Parietal lobe (tissue), 2 donors: ENCODE results near the gene CRYL1. TPM values are rescaled to one million over a fixed set of nuclear protein-coding genes. Genes with fewer than 3 reads are reported as not detected.

Experiments
- small RNA-seq: library from RNA; depleted of rRNA; stranded (forward); fragments of <200 nt; gene quantifications from one replicate; pipeline ENCODE3, GENCODE V24; 2014; ENCODE audit warnings: low replicate concordance
- total RNA-seq: library from RNA; depleted of rRNA; stranded (reverse); fragments of >200 nt; gene quantifications from one replicate; pipeline ENCODE4 v1.2.3, GENCODE V29; 2014

The CRYL1 gene, protein sequence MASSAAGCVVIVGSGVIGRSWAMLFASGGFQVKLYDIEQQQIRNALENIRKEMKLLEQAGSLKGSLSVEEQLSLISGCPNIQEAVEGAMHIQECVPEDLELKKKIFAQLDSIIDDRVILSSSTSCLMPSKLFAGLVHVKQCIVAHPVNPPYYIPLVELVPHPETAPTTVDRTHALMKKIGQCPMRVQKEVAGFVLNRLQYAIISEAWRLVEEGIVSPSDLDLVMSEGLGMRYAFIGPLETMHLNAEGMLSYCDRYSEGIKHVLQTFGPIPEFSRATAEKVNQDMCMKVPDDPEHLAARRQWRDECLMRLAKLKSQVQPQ
- total RNA-seq = 18.5 TPM

DNA sequence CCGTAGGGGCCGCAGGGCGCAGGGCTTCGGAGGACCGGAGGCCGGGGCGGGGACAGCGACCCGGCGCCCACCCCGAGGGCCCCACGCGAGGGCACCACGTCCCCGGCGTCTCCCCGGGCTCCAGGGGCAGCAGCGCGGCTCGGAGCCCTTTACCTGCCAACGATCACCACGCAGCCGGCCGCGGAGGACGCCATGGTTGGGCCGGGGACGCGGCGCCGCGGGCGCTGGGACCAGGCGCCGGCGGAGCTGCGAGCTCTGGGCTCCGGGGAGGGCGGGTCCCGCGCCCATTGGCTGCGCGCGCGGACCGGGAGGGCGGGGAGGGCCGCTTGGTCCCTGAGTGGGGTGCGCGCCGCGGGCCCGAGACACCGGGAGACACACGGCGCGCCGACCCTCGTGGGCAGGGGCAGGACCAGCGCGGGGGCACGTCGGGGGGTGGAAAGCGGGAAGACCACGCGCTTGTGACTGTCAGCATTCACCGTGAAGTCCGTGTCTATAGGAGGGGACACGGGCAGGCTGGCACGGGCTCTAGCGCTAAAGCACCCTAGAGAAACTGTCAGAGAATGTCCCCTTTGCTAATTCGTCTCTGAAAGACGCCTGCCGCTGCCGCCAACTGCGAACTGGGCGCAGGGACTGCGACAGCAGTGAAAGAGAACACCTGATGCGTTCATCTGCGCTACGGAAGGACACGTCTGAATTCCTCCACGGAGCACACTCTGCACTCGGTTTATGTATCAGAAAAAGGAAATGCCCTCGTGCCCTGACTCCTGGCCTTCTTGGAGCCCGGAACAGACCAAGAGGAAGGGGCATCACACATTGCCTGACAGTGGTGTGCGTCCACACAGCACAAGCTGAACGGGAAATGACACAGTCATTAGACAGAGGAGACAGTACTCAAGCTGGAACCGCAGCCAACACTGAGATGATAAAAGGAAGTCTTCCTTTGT lies at the start of gene CRYL1:
CRYL1 (minus strand) TSS at position 257 of the 944 bp plus-strand sequence; CDS start at position 194, 63 bp downstream.

DNA sequence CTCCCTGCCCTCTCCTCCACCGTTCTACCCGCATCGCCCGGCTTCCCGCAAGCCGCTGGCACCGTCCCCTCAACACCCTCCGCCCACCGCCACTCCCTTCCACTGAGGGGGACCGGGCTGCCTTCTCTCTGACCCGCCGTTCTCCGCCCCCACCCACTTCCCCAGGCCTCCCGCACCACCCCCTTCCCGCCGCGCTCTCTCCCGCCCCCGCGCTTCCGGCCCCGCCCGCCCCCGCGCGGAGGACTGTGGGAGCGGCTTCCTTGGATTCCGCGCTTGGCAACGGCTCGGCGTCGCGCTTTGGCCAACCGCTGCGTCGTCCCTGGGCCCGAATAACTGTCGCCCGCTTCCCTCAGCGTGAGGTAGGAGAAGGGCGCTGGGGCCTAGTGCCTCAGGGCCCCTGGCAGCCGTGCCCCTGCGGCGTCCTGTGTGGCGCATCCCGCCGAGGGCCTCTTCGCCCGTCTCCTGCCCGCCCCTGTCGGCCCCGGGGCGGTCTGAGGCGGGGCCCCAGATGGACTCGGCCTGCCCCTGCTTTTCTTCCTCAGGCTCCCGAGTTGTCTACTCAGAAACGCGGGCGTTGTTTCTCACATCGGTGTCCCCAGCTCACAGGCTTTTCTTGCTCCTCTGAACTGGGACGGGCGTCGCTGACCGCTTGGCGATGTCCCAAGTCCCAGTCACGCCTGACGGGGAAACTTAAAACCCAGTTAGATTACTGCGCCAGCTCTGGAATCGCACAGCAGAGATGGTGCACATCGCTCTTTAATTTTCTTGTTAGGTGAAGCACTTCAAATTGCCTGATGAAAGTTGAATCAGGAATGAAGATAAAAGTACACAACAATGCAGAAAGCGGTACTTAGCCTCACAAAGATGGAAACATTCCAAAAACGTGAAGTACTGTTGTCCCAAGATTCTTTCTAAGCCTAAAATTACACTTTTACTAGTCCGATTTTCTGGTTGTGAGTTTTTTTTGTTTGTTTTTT lies 41.5 kb upstream of the CRYL1 start, which contains the start of gene IFT88:
IFT88 (plus strand) TSS at position 260 of the 977 bp plus-strand sequence. CDS start 7,229 bp downstream, outside the sequence.

Small RNA genes within 50 kb of the gene (small RNA-seq; reads per million reads assigned to genes)
- gene MIR4499 = not detected

Other genes with a start within 250 kb of the CRYL1 start
- gene IFT88, start 41.3 kb upstream of the CRYL1 start, total RNA-seq = 36.6 TPM
- 8.5 TPM for gene IL17D, start 177.8 kb upstream of the CRYL1 start, total RNA-seq
- 9.4 TPM for gene EEF1AKMT1, start 248.1 kb upstream of the CRYL1 start, total RNA-seq